Left lung (tissue), 14 donors: ENCODE measurements around the gene ZNF454. TPM values are rescaled to one million over a fixed set of nuclear protein-coding genes. Genes with fewer than 3 reads are reported as not detected.

ENCODE experiments used
- ATAC-seq: fragments of 200-7000 bp; cut with Tn5 transposase; one replicate; pipeline ENCODE4 v1.9.1; 2020; ENCODE audit warnings: moderate library complexity
- DNase-seq, 4 donors: peaks; one replicate each; pipeline ENCODE4 v3.0.0-alpha.2; 2013 to 2020
- H3K27ac ChIP-seq, 2 donors: fragments of 200-600 bp; sonication (generic) in 1 of 2; one replicate each; pipeline versions ENCODE4 v1.5.0 to v1.8.0; 2020 to 2021
- H3K27me3 ChIP-seq, 2 donors: fragments of 200-600 bp; sonication (generic) in 1 of 2; one replicate each; pipeline versions ENCODE4 v1.5.0 to v1.8.0; 2020 to 2021
- H3K36me3 ChIP-seq, 2 donors: fragments of 200-600 bp; sonication (generic) in 1 of 2; one replicate each; pipeline versions ENCODE4 v1.5.0 to v1.8.0; 2020 to 2021
- H3K4me1 ChIP-seq, 2 donors: fragments of 200-600 bp; one replicate each; pipeline ENCODE4 v1.8.0; 2021
- H3K4me3 ChIP-seq, 2 donors: fragments of 200-600 bp; sonication (generic) in 1 of 2; one replicate each; pipeline versions ENCODE4 v1.5.0 to v1.8.0; 2020 to 2021; ENCODE audit warnings: mild to moderate bottlenecking in 1 of 2
- H3K9me3 ChIP-seq, 2 donors: fragments of 200-600 bp; sonication (generic) in 1 of 2; one replicate each; pipeline versions ENCODE4 v1.5.0 to v1.8.0; 2020 to 2021
- intact Hi-C, 2 donors: fragments of 100-400 bp; cut with DNase I; formaldehyde crosslinking; loops; one replicate each; pipeline versions ENCODE4 v1.11.2 to v1.14.2; 2022
- long read RNA-seq, 12 donors: library from polyadenylated mRNA in 2 of 12; unstranded in 2 of 12; transcript quantifications; one replicate each; pipeline ENCODE4 v2.0.0 and lab custom pipeline, GENCODE V29; 2019 to 2026
- polyA plus RNA-seq, 6 donors: library from polyadenylated mRNA; unstranded; fragments of 120-200 nt; gene quantifications; one replicate each; pipeline ENCODE4 v1.2.1, GENCODE V29; 2013; ENCODE audit not compliant: insufficient read length in 6 of 6
- total RNA-seq, 2 donors: library from RNA; stranded (reverse); fragmentation: NEBNext Ultra II Directional; extraction: Animal tissue kit (Norgen Biotek cat#: 25700); gene quantifications; one replicate each; pipeline ENCODE4 v1.2.1, GENCODE V29; 2021
- TF ChIP-seq, protein P1 (sequence below), 2 donors: fragments of 200-600 bp; sonication (generic) in 1 of 2; IDR thresholded peaks; one replicate each; pipeline versions ENCODE4 v1.5.0 to v1.8.0; 2021; ENCODE audit warnings: antibody characterized with exemption in 2 of 2
- donor health status: DM: no; HTN: yes; CAD: no.
- donor health status: DM: no; HTN: no; CAD: no.

Gene ZNF454
- 1 to 10 TPM; 3.4 to 4.2 TPM for total RNA-seq
- polyA plus RNA-seq, result 10 to 100 TPM in 3 of 6 donors, 1 to 10 TPM in 3; 7.7 to 11.0 (median 10.0) TPM
- long read RNA-seq, donor 1, partial matches to known transcripts, result 0 of 2 reads
- long read RNA-seq, donor 1, other reads (novel, unspliced or antisense), result 0 of 2 reads
- long read RNA-seq, donor 2, partial matches to known transcripts, result 0 of 1 reads
- long read RNA-seq, donor 2, other reads (novel, unspliced or antisense), result 0 of 1 reads
- long read RNA-seq, donor 3, result 0 reads
- long read RNA-seq, donor 4, partial matches to known transcripts, result 0 of 1 reads
- long read RNA-seq, donor 4, other reads (novel, unspliced or antisense), result 0 of 1 reads
- long read RNA-seq, donor 5, partial matches to known transcripts, result 0 of 1 reads
- long read RNA-seq, donor 5, other reads (novel, unspliced or antisense), result 0 of 1 reads
- long read RNA-seq, donor 6, partial matches to known transcripts, result 0 of 1 reads
- long read RNA-seq, donor 6, other reads (novel, unspliced or antisense), result 0 of 1 reads
- long read RNA-seq, donor 7, result 0 reads
- long read RNA-seq, donor 8, partial matches to known transcripts, result 0 of 1 reads
- long read RNA-seq, donor 8, other reads (novel, unspliced or antisense), result 0 of 1 reads
- long read RNA-seq, donor 9, result 0 reads
- long read RNA-seq, donor 10, partial matches to known transcripts, result 0 of 1 reads
- long read RNA-seq, donor 10, other reads (novel, unspliced or antisense), result 1 of 1 reads
- long read RNA-seq, donor 11, partial matches to known transcripts, result 0 of 2 reads
- long read RNA-seq, donor 11, other reads (novel, unspliced or antisense), result 0 of 2 reads
- long read RNA-seq, donor 12, result 0 reads

DNA sequence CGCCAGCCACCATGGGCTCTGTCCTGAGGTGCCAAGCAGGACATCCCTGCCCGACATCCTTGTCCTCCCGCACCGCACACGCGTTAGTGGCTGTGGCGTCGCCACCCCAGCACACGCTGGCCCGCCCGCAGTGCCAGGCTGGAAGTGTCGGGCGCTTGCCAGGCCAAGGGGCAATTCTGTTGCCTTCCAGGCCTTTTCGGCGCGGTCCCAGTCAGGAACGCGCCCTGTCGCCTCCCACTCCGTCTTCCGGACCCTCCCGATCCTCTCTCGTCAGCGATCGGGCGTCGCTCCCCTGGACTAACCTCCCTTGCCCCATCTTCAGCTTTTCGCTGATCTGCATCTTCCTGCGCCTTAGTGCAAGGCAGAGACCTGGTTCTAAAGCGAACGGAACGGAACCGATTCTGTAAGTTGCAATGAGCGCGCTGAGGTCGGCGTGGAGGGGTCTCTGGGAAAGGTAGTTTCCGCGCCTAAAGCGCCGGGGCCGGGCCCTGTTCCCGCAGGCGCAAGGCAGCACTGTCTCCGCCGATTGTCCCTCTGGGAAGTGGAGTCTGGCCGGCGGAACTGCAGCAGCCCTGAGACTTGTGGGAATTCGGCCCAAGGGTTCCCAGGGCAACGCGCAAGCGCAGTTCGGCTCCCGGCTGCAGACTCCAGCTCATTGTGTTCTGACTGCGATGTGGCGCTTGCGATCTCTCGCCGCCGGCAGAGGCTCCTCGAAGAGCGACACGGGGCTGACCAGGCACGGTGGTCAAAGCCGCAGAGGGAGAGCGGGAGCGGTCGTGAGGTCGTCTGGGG, at the start of gene ZNF454:
Gene ZNF454 (plus strand): TSS at position 630 of the 792 bp plus-strand sequence. CDS start 1,594 bp downstream, outside the sequence.
- TF ChIP-seq, protein P1, sequence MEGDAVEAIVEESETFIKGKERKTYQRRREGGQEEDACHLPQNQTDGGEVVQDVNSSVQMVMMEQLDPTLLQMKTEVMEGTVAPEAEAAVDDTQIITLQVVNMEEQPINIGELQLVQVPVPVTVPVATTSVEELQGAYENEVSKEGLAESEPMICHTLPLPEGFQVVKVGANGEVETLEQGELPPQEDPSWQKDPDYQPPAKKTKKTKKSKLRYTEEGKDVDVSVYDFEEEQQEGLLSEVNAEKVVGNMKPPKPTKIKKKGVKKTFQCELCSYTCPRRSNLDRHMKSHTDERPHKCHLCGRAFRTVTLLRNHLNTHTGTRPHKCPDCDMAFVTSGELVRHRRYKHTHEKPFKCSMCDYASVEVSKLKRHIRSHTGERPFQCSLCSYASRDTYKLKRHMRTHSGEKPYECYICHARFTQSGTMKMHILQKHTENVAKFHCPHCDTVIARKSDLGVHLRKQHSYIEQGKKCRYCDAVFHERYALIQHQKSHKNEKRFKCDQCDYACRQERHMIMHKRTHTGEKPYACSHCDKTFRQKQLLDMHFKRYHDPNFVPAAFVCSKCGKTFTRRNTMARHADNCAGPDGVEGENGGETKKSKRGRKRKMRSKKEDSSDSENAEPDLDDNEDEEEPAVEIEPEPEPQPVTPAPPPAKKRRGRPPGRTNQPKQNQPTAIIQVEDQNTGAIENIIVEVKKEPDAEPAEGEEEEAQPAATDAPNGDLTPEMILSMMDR (IDR thresholded peaks at IDR 0.05), result no peak
- H3K27me3 ChIP-seq, result peaks cover 0 to 21% of the 10 kb centered on the region in 2 donors
- ATAC-seq (peak; percentile 98), DNase-seq (peak; percentile 87 to 98 (median 94))
- no peaks in the 10 kb centered on the region for H3K4me1 ChIP-seq
- H3K27ac ChIP-seq, result peak within 1 kb of the TSS; percentile 62 to 68
- peaks cover 0 to under 1% of the 10 kb centered on the region in 2 donors for H3K36me3 ChIP-seq
- peaks cover 0 to 93% of the 10 kb centered on the region in 2 donors for H3K9me3 ChIP-seq
- intact Hi-C loops, result no loop called here
- H3K4me3 ChIP-seq, result peak within 1 kb of the TSS; percentile 42 to 55

DNA sequence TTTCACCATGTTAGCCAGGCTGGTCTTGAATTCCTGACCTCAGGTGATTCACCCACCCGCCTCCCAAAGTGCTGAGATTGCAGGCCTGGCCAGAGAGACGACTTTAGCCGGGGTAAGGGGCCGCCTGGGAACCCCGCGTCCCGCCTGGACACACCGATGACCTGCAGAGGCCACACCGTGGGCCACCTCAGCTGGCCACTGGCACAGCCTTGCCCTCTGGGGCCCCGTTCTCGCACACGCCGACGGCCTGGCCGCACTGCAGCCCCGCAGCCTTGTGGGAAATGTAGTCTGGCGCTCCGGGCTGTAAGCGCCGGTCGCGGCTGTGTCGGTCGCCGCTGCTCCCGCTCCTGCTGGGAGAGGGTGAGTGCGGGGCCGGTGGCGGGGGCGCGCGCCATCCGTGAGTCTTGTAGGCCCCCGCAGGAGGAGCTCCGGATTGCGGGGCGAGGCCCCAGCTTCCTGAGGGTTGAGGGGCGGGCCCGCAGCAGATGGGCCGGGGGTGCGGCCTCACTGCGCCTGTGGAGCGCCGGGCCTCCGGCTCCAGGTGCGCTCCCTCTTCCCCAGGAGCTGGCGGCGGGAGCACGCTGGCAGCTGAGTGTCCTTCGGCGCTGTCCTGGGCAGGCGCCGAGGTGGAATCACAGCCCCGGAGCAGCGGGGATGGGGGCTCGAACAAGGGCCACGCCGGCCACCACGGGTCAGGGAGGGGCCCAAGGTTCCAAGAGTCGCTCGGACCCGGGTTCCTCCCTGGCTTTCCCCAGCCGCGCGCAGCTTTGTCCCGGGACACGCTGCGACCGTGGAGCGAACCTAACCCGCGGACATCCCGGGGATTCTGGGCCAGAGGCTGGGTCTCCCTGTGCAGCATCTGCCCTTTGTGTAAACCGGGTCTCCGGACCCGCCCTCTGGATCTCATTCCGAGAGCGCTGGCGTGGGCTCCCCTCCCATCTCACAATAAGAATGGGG, 45.1 kb upstream of the ZNF454 start, which contains the start of gene ZFP2:
Gene ZFP2 (plus strand): TSS at position 299 of the 957 bp plus-strand sequence. CDS start 35,401 bp downstream, outside the sequence.
- H3K4me3 ChIP-seq, result peak within 1 kb of the TSS; percentile 63 to 64
- TF ChIP-seq, protein P1 (IDR thresholded peaks at IDR 0.05), result no peak
- DNase-seq (peak; percentile 56 to 87 (median 70)), ATAC-seq (peak; percentile 99)
- no peaks in the 10 kb centered on the region for H3K36me3 ChIP-seq
- peaks cover 0 to 6% of the 10 kb centered on the region in 2 donors for H3K4me1 ChIP-seq
- H3K27me3 ChIP-seq, result peaks cover 0 to 19% of the 10 kb centered on the region in 2 donors
- H3K27ac ChIP-seq, result peak within 1 kb of the TSS in 1 of 2 donors; percentile 64
- peaks cover 0 to 21% of the 10 kb centered on the region in 2 donors for H3K9me3 ChIP-seq
- intact Hi-C loops, result no loop called here

DNA sequence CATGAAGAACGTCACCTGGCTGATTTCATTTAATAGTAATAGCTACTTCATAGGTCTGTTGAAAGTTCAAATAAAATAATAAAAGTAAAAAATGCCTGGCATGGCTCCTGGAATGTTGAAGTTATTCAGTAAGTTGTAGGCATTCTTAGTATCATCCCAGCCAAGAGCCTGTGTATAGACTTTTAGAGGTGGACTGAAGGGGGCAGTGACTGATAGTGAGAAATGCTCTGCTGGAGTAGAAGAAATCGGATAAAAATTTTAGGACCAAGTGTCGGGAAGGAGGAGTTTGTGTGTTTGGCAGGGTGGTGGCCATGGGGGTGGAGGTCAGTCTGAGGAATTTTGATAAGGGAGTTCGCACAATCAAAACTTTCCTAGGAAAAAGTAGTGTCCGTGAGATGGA, 41.7 kb upstream of the ZNF454 start:
- H3K4me1 ChIP-seq, result peaks cover 0 to 6% of the 10 kb centered on the region in 2 donors
- no peak overlapping the region for H3K4me3 ChIP-seq
- peaks cover 0 to 7% of the 10 kb centered on the region in 2 donors for H3K36me3 ChIP-seq
- intact Hi-C loops, result no loop called here
- TF ChIP-seq, protein P1 (IDR thresholded peaks at IDR 0.05), result no peak
- no peak overlapping the region for H3K27ac ChIP-seq
- no peak for DNase-seq
- peaks cover 0 to 19% of the 10 kb centered on the region in 2 donors for H3K27me3 ChIP-seq
- no peak for ATAC-seq
- H3K9me3 ChIP-seq, result peaks cover 0 to 35% of the 10 kb centered on the region in 2 donors

DNA sequence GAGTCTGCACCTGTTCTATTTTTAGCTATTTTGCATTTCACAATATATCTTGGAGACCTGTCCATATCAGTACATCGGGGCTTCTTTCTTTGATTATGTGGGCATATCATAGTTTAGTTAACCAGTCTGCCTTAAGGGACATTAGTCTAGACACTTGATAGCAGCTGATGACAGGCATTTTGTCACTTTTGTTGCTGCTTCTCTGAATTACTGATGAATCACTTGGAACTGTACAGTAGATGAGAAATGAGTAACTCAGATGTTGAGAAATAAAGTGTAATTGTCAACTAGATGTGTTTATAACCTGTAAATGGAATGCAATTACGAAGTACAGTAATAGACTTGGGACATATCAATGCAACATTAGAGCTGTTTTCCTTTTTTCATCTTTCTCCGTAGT, 38.1 kb upstream of the ZNF454 start:
- TF ChIP-seq, protein P1 (IDR thresholded peaks at IDR 0.05), result no peak

More for the DNA sequence above, 38.1 kb upstream of the ZNF454 start:
- Histone ChIP-seq H3K27me3 (no peaks in the 10 kb centered on the region), H3K27ac (no peak overlapping the region), H3K4me1 (no peaks in the 10 kb centered on the region), H3K4me3 (no peak overlapping the region), H3K36me3 (peaks cover 0 to 13% of the 10 kb centered on the region in 2 donors), H3K9me3 (peaks cover 0 to 68% of the 10 kb centered on the region in 2 donors)
- ATAC-seq, result no peak
- intact Hi-C loops, result no loop called here
- DNase-seq, result no peak
